Activated CD4-positive, alpha-beta T cell treated with anti-CD3 and anti-CD28 coated beads, Interleukin-2, Interleukin-6, amounts not matched to agents 100 ng/mL and 50 ng/mL, durations not matched to agents 16 hours and 8 hours (primary cell): ENCODE data around the gene CPLANE2.

Source experiments
- DNase-seq: peaks from one replicate; pipeline ENCODE4 v3.0.0-alpha.2; 2020

The CPLANE2 gene

GRCh38 chr1:16186655-16187235 is 50.2 kb downstream of the CPLANE2 start:
- DNase-seq, result no peak

DNA sequence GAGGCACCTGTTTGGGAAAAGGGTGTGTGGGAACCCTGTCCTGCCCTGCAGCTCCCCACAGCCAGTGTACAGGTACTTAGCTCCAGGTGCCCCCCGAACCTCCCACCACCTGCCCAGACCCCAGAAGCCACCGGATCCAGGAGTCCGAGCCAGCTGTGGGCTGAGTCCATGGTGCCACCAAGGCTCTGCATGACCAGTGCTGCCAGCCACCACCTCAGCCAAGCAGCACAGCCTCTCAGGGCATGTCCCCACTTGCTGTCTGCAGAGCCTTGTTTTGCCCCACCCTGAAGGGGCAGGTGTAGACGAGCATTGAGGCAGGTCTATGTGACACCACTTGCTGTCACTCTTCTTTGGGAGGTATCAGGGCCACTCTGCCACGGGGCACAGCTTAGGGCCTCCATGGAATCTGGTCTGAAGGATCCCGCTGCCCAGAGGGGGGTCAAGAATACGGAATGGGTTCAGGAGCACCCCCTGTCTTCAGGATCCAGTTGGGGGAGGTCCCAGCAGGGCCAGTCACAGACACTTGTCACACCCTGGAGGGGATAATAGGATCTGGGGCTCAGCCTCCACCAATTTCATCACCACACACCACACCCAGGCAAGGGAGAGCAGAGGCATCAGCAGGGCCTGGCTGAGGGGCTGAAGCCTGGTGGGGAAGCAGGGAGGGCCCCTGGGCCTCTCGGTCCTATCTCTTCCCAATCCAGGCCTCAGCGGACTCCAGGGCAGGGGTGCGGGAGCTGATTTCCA is 52.3 kb downstream of the CPLANE2 start:
- DNase-seq, result no peak

DNA sequence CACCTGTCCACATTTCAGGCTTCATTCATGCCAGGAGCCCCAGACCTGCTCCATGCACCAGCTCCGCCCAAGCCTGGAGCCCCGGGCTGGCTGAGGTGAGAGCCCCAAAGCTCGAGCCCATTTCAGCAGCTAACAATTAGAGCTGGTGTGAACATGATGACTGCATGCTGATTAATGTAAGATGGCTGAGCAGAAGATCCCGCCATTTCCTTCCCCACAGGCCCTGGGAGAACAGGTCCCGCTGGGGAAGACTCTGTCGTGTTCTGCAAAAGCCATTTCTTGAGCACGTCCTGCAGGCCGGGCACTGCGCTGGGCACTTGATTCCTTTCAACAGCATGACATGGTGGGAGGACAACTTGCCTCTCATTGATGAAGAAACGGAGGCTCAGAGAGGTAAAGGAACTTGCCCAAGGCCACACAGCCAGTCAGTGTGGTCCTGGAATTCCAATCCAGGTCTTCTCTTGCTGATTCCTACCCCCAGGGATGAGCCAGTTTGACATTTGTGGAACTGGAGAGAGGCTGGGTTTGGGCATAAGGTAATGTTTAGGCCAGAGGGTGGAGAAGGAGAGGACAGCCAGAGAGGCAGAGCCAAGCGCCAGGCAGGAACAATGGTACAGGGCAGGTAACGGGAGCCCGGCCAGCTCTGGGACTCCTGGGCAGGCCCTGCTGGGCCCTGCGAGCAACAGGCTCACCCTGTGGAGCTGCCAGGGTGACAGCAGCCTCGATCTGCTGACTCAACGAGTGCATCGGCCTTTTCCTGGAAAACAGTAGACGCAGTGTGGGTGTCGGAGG is 53.0 kb downstream of the CPLANE2 start:
- DNase-seq, result no peak

DNA sequence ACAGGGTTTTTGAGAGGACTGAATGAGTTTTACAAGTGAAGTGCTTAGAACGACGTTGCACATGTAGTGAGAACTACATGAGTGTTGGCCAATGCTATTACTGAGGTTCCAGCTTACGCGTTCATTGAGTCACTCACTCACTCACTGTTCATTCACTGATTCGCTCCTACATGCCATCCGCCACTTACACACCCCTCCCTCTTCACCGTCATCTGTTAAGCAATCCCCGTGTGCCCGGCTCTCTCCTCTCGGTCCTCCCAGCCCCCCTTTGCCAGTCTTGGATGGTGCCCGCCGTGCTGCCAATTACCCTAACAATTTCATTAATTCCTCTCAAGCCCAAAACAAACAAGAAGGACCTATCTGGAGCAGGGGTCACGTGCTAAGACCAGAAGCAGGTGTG is 53.8 kb downstream of the CPLANE2 start:
- no peak for DNase-seq

- DNase-seq, result no peak
Observed at GRCh38 chr1:16181887-16182719, 54.9 kb downstream of the CPLANE2 start.
